ENCODE measurements around the gene HRH2.
"Not testable (repeated sequence)": the region's sequence is repeated elsewhere in the genome, so short reads cannot be mapped to it uniquely, and the experiment has no call there.

The HRH2 gene

GRCh38 chr5:175657593-175658271 lies at the start of gene HRH2:
TSS of gene HRH2 (plus strand) at chr5:175658071. CDS start at chr5:175683234, 25,163 bp downstream.
- DNase-seq: no peak

- DNase-seq: no peak
Measured at GRCh38 chr5:175609526-175609925, 48.3 kb upstream of the HRH2 start.

- DNase-seq: no peak
Measured at GRCh38 chr5:175610381-175610780, 47.5 kb upstream of the HRH2 start.

- no peak for DNase-seq
Measured at GRCh38 chr5:175610898-175611297, 47.0 kb upstream of the HRH2 start.

GRCh38 chr5:175614223-175614815 lies 43.6 kb upstream of the HRH2 start:
- DNase-seq: no peak

- DNase-seq: no peak
Measured at GRCh38 chr5:175614861-175615260, 43.0 kb upstream of the HRH2 start.

GRCh38 chr5:175616083-175616482 lies 41.8 kb upstream of the HRH2 start:
- DNase-seq: no peak

GRCh38 chr5:175616527-175616926 lies 41.3 kb upstream of the HRH2 start:
- not testable (repeated sequence) for DNase-seq

GRCh38 chr5:175617447-175617846 lies 40.4 kb upstream of the HRH2 start:
- no peak for DNase-seq

GRCh38 chr5:175620527-175620926 lies 37.3 kb upstream of the HRH2 start:
- no peak for DNase-seq

- DNase-seq: no peak
Measured at GRCh38 chr5:175621971-175622370, 35.9 kb upstream of the HRH2 start.

- no peak for DNase-seq
Measured at GRCh38 chr5:175623088-175623487, 34.8 kb upstream of the HRH2 start.

GRCh38 chr5:175624316-175624715 lies 33.6 kb upstream of the HRH2 start:
- DNase-seq: no peak

GRCh38 chr5:175627005-175627404 lies 30.9 kb upstream of the HRH2 start:
- DNase-seq: no peak

GRCh38 chr5:175627739-175628138 lies 30.1 kb upstream of the HRH2 start:
- DNase-seq: no peak

- DNase-seq: no peak
Measured at GRCh38 chr5:175628668-175629067, 29.2 kb upstream of the HRH2 start.

GRCh38 chr5:175629261-175629660 lies 28.6 kb upstream of the HRH2 start:
- no peak for DNase-seq

GRCh38 chr5:175629793-175630192 lies 28.1 kb upstream of the HRH2 start:
- DNase-seq: no peak

- DNase-seq: no peak
Measured at GRCh38 chr5:175635854-175636584, 21.9 kb upstream of the HRH2 start.

GRCh38 chr5:175638305-175638704 lies 19.6 kb upstream of the HRH2 start:
- no peak for DNase-seq

- no peak for DNase-seq
Measured at GRCh38 chr5:175640106-175640775, 17.6 kb upstream of the HRH2 start.

GRCh38 chr5:175642998-175643397 lies 14.9 kb upstream of the HRH2 start:
- no peak for DNase-seq

GRCh38 chr5:175646251-175646650 lies 11.6 kb upstream of the HRH2 start:
- DNase-seq: no peak

- no peak for DNase-seq
Measured at GRCh38 chr5:175649967-175650366, 7.9 kb upstream of the HRH2 start.

All from NCI-H510A (cell line).